Activated CD4-positive, alpha-beta memory T cell treated with anti-CD3 and anti-CD28 coated beads, Interleukin-2, amount 10 ng/mL, durations not matched to agents 7 days and 5 days (primary cell): Measurements from ENCODE around the gene CBX4. TPM values are rescaled to one million over a fixed set of nuclear protein-coding genes. Genes with fewer than 3 reads are reported as not detected.

Experiments
- CTCF ChIA-PET: fragments of 350-600 bp; sonication (Branson Sonifier 250); formaldehyde crosslinking; loops from one replicate; lab custom pipeline; 2021; ENCODE audit warnings: antibody characterized with exemption, inconsistent platforms; lab: Charles Lee
- POLR2A ChIA-PET: fragments of 350-600 bp; sonication (Branson Sonifier 250); formaldehyde crosslinking; loops from one replicate; lab custom pipeline; 2021; ENCODE audit warnings: antibody characterized with exemption; lab: Charles Lee
- DNase-seq: peaks from one replicate; pipeline ENCODE4 v3.0.0-alpha.2; 2020
- H3K27ac Mint-ChIP-seq: one replicate; pipeline ENCODE4 v1.8.0; 2021; ENCODE audit warnings: mild to moderate bottlenecking, mixed read lengths
- H3K27me3 Mint-ChIP-seq: one replicate; pipeline ENCODE4 v1.8.0; 2021; ENCODE audit warnings: mixed read lengths
- H3K36me3 Mint-ChIP-seq: one replicate; pipeline ENCODE4 v1.8.0; 2021; ENCODE audit warnings: low read depth, mixed read lengths
- H3K4me1 Mint-ChIP-seq: one replicate; pipeline ENCODE4 v1.8.0; 2021; ENCODE audit warnings: mixed read lengths
- H3K4me3 Mint-ChIP-seq: one replicate; pipeline ENCODE4 v1.8.0; 2021; ENCODE audit warnings: mild to moderate bottlenecking, mixed read lengths
- H3K9me3 Mint-ChIP-seq: one replicate; pipeline ENCODE4 v1.8.0; 2021; ENCODE audit warnings: mixed read lengths
- total RNA-seq, 2 experiments: library from RNA; stranded (reverse); gene quantifications; one replicate each; pipeline ENCODE4 v1.2.3, GENCODE V29; 2021

CBX4 gene
- total RNA-seq, 2 experiments from 2014 or later, result 34.4 to 36.5 TPM

DNA sequence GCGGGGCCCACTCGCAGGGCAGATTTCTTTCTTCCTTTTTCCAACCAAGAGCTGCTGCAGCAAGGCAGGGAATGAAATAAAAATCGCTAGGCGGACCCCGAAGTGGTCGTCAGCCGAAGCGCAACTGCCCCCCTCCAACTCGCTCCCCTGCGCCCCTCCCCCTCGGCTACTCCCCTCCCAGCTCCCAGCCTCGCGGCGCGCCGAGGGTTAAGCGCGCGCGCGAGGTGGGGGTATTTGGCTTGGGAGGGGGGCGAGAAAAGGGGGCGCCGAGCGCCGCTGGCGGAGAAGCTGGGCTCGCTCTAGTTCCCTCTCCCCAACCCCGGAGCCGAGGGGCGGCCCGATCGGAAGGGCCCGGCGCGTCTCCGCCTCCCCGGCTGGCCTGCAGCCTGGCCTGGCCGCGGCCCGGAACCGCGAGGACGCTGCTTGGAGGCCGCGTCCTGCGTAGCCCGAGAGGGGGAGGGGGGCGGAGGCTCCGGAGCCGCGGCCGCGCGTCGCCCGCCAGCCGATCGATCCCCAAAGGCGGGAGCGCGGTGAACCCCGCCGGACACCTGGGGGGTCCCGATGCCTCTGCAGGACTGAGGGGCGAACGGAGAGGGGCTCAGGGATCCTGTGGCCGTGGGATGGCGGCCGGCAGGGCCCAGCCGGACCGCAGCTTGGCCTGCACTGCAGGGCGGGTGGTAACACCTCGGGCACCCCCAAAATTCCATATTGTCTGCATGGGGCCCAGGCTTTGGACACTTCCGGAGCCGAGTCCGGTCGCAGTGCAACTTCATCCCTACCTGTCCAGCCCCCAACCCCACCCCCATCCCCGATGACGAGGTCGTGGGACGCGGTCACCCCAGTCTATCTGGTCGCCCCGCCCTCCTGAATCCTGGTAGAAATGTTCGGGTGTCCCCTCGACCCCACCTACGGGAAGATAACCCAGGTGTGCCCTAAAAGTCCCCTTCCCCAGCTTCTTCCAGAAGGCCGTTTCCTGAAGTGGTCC is 4.9 kb upstream of the CBX4 start:
- Mint-ChIP-seq H3K36me3 (no peaks in the 10 kb centered on the region), H3K27ac (no peak overlapping the region), H3K9me3 (no peaks in the 10 kb centered on the region), H3K27me3 (peaks cover 62% of the 10 kb centered on the region), H3K4me1 (peaks cover 23% of the 10 kb centered on the region), H3K4me3 (peak overlapping the region; percentile 59)
- no peak for DNase-seq
- CTCF ChIA-PET, result interaction anchor here (0.7 to 1.8 kb wide), 6 partner anchors 10 to 98 kb away, joined by 3 to 5 read pairs (median 3); partner anchors contain the start of gene CBX8
- POLR2A ChIA-PET, result no interaction called here

DNA sequence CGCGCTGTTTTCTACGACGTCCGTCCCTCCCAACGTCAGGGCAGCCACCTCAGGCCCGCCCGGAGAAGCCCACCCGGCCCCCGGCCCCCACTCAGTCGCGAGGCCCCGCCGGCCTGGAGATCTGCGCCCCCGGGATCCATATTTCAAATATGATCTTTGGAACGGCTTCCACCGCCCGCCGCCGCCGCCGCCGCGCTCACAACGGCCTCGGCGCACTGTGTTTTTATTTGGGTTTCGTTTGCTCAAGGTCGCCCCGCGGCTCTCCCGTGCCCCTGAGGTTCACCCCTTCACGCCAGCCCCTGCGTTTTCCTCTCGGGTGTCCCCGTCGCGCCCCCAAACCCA is 4.2 kb upstream of the CBX4 start:
- peaks cover under 1% of the 10 kb centered on the region for H3K36me3 Mint-ChIP-seq
- no peak overlapping the region for H3K27ac Mint-ChIP-seq
- H3K4me1 Mint-ChIP-seq, result peaks cover 23% of the 10 kb centered on the region
- ChIA-PET CTCF (no interaction called here), POLR2A (no interaction called here)
- DNase-seq, result peak; percentile 29
- peaks cover 56% of the 10 kb centered on the region for H3K27me3 Mint-ChIP-seq
- H3K9me3 Mint-ChIP-seq, result no peaks in the 10 kb centered on the region
- H3K4me3 Mint-ChIP-seq, result peak overlapping the region; percentile 59

DNA sequence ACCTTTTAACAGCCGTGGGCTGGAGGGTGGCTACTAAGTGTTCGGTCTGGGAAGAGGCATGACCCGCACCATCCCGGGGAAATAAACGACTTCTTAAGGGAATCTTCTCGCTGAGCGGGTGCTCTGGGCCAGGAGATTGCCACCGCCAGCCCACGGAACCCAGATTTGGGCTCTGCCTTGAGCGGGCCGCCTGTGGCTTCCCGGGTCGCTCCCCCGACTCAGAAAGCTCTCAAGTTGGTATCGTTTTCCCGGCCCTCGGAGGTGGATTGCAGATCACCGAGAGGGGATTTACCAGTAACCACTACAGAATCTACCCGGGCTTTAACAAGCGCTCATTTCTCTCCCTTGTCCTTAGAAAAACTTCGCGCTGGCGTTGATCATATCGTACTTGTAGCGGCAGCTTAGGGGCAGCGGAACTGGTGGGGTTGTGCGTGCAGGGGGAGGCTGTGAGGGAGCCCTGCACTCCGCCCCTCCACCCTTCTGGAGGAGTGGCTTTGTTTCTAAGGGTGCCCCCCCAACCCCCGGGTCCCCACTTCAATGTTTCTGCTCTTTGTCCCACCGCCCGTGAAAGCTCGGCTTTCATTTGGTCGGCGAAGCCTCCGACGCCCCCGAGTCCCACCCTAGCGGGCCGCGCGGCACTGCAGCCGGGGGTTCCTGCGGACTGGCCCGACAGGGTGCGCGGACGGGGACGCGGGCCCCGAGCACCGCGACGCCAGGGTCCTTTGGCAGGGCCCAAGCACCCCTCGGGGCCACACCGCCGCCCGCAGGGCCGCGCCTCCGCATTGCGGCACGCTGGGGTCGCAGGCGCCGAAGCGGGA is 3.6 kb upstream of the CBX4 start:
- CTCF ChIA-PET, result no interaction called here
- H3K4me1 Mint-ChIP-seq, result peaks cover 27% of the 10 kb centered on the region

DNA sequence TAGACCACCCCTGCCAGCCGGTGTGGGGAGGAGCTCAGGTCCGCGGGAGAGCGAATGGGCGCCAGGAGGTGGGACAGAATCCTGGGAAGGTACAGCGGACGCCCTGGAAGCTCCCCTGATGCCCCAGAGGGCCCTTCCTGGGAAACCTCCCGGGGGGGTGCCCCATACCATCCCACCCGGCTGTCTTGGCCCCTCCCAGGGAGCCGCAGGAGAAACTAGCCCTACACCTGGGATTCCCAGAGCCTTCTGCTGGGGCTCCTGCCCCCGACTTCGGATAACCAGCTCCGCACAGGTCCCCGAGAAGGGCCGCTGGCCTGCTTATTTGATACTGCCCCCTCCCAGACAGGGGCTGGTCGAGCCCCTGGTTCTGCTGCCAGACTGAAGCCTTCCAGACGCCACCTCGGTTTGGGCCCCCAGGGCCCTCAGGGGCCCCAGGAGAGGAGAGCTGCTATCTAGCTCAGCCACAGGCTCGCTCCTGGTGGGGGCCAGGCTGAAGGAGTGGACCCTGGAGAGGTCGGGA is 3.0 kb upstream of the CBX4 start:
- Mint-ChIP-seq H3K4me3 (peak overlapping the region; percentile 30), H3K4me1 (peaks cover 32% of the 10 kb centered on the region), H3K36me3 (peaks cover 10% of the 10 kb centered on the region), H3K27ac (no peak overlapping the region), H3K27me3 (peaks cover 47% of the 10 kb centered on the region), H3K9me3 (no peaks in the 10 kb centered on the region)
- ChIA-PET CTCF (no interaction called here), POLR2A (interaction anchor here (1.4 to 5.1 kb wide), 4 partner anchors 9 to 44 kb away, joined by 4 to 58 read pairs (median 28); partner anchors contain the start of gene CBX8)
- DNase-seq, result no peak

More for the DNA sequence above, 3.6 kb upstream of the CBX4 start:
- Mint-ChIP-seq H3K27me3 (peaks cover 50% of the 10 kb centered on the region), H3K9me3 (no peaks in the 10 kb centered on the region), H3K36me3 (peaks cover 6% of the 10 kb centered on the region), H3K27ac (no peak overlapping the region), H3K4me3 (peak overlapping the region; percentile 10)
- POLR2A ChIA-PET, result interaction anchor here (1.4 to 5.1 kb wide), 3 partner anchors 8 to 45 kb away, joined by 4 to 58 read pairs (median 52); partner anchors contain the start of gene CBX8
- no peak for DNase-seq

DNA sequence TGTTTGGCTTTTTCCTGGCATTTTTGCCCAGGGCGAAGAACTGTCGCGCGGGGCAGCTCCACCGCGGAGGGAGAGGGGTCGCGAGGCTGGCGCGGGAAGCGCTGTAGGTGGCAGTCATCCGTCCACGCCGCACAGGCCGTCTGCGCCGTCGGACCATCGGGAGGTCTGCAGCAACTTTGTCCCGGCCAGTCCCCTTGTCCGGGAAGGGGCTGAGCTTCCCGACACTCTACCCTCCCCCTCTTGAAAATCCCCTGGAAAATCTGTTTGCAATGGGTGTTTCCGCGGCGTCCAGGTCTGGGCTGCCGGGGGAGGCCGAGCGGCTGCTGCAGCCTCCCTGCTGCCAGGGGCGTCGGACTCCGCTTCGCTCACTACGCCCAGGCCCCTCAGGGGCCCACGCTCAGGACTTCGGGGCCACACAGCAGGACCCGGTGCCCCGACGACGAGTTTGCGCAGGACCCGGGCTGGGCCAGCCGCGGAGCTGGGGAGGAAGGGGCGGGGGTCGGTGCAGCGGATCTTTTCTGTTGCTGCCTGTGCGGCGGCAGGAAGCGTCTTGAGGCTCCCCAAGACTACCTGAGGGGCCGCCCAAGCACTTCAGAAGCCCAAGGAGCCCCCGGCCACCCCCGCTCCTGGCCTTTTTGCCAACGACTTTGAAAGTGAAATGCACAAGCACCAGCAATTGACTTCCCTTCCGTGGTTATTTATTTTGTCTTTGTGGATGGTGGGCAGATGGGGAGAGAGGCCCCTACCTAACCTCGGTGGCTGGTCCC is 2.3 kb upstream of the CBX4 start:
- peaks cover 14% of the 10 kb centered on the region for H3K36me3 Mint-ChIP-seq
- H3K27ac Mint-ChIP-seq, result no peak overlapping the region
- H3K4me3 Mint-ChIP-seq, result peak overlapping the region; percentile 30
- no peaks in the 10 kb centered on the region for H3K9me3 Mint-ChIP-seq
- H3K4me1 Mint-ChIP-seq, result peaks cover 39% of the 10 kb centered on the region
- ChIA-PET CTCF (interaction anchor here (1.3 to 3.3 kb wide), 4 partner anchors 11 to 46 kb away, joined by 3 to 23 read pairs (median 7); partner anchors contain the start of gene CBX8), POLR2A (interaction anchor here (1.1 to 5.1 kb wide), 6 partner anchors 10 to 44 kb away, joined by 3 to 58 read pairs (median 5); partner anchors contain the start of gene CBX8)
- peaks cover 47% of the 10 kb centered on the region for H3K27me3 Mint-ChIP-seq
- DNase-seq, result no peak

DNA sequence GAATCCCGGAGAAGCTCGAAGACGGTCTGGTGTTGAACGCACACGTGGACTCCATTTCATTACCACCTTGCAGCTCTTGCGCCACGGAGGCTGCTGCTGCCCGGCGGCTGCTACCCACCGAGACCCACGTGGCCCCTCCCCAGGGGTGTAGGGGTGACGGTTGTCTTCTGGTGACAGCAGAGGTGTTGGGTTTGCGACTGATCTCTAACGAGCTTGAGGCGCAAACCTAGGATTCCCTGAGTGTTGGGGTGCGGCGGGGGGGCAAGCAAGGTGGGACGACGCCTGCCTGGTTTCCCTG is 1.7 kb upstream of the CBX4 start:
- POLR2A ChIA-PET, result interaction anchor here (1.1 to 5.1 kb wide), 5 partner anchors 23 to 43 kb away, joined by 3 to 58 read pairs (median 6); partner anchors contain the start of gene CBX8
- H3K27ac Mint-ChIP-seq, result no peak overlapping the region

DNA sequence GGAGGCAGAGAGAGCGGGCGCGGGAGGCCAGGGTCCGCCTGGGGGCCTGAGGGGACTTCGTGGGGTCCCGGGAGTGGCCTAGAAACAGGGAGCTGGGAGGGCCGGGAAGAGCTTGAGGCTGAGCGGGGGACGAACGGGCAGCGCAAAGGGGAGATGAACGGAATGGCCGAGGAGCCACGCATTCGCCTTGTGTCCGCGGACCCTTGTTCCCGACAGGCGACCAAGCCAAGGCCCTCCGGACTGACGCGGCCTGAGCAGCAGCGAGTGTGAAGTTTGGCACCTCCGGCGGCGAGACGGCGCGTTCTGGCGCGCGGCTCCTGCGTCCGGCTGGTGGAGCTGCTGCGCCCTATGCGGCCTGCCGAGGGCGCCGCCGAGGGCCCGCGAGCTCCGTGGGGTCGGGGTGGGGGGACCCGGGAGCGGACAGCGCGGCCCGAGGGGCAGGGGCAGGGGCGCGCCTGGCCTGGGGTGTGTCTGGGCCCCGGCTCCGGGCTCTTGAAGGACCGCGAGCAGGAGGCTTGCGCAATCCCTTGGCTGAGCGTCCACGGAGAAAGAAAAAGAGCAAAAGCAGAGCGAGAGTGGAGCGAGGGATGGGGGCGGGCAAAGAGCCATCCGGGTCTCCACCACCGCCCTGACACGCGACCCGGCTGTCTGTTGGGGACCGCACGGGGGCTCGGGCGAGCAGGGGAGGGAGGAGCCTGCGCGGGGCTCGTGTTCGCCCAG is 1.2 kb upstream of the CBX4 start:
- CTCF ChIA-PET, result interaction anchor here (1.1 to 3.3 kb wide), 11 partner anchors 10 to 84 kb away, joined by 3 to 23 read pairs (median 5); partner anchors contain the start of gene CBX8
- Mint-ChIP-seq H3K4me3 (peak overlapping the region; percentile 51), H3K36me3 (peaks cover 20% of the 10 kb centered on the region), H3K27me3 (peaks cover 37% of the 10 kb centered on the region), H3K9me3 (no peaks in the 10 kb centered on the region), H3K27ac (peak overlapping the region; percentile 31), H3K4me1 (peaks cover 39% of the 10 kb centered on the region)
- POLR2A ChIA-PET, result interaction anchor here (0.6 to 5.1 kb wide), 13 partner anchors 10 to 925 kb away, joined by 3 to 58 read pairs (median 5); partner anchors contain the start of genes CBX2 and CBX8
- DNase-seq, result peak; percentile 46

More for the DNA sequence above, 1.7 kb upstream of the CBX4 start:
- no peak overlapping the region for H3K4me3 Mint-ChIP-seq
- peaks cover 42% of the 10 kb centered on the region for H3K27me3 Mint-ChIP-seq
- H3K4me1 Mint-ChIP-seq, result peaks cover 40% of the 10 kb centered on the region
- peaks cover 16% of the 10 kb centered on the region for H3K36me3 Mint-ChIP-seq
- CTCF ChIA-PET, result interaction anchor here (1.2 to 3.3 kb wide), 6 partner anchors 11 to 45 kb away, joined by 3 to 23 read pairs (median 4); partner anchors contain the start of gene CBX8
- no peaks in the 10 kb centered on the region for H3K9me3 Mint-ChIP-seq
- DNase-seq, result no peak

DNA sequence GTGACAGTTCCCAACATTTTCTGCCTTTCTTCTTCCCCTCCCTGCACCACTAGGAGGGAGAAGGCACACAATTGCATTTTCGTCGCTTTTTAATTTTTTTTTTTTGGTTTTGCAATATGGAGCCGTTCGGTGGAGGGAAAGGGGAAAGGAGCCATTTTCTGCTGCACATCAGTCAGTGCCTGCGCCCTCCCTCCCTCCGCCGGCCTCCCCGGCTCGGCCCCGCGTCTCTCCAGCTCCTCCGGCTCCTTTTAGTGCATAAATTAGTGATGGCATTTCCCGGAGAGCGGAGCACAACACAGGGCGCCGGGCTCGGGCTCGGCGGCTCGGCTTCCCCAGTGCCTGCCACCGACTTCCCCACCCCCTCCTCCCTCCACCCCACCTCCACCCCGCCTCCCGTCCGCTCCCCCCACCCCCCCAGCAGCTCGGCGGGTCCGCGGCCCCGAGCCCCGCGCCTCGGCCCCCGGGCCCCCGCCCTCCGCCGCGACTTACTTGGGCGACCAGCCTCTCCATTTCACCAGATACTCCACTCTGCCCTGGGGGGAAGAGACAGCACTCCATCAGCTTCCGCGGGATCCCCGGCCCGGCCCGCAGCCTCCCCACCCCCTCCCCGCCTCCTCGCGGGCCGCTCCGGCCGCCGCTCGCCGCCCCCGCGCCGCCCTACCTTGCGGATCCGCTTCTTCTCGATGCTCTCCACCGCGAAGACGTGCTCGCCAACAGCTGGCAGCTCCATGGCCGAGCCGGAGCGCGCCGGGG is 542 bp downstream of the CBX4 start:
- Mint-ChIP-seq H3K27ac (peak overlapping the region; percentile 86), H3K4me1 (peaks cover 43% of the 10 kb centered on the region), H3K36me3 (peaks cover 31% of the 10 kb centered on the region), H3K4me3 (peak overlapping the region; percentile 87), H3K9me3 (no peaks in the 10 kb centered on the region), H3K27me3 (peaks cover 31% of the 10 kb centered on the region)
- peak; percentile 65 for DNase-seq
- ChIA-PET CTCF (interaction anchor here (0.6 to 3.3 kb wide), 15 partner anchors 10 to 155 kb away, joined by 3 to 23 read pairs (median 5); partner anchors contain the start of gene CBX8), POLR2A (interaction anchor here (0.9 to 5.1 kb wide), 20 partner anchors 20 to 307 kb away, joined by 3 to 58 read pairs (median 4); partner anchors contain the start of genes CBX2 and CBX8)

DNA sequence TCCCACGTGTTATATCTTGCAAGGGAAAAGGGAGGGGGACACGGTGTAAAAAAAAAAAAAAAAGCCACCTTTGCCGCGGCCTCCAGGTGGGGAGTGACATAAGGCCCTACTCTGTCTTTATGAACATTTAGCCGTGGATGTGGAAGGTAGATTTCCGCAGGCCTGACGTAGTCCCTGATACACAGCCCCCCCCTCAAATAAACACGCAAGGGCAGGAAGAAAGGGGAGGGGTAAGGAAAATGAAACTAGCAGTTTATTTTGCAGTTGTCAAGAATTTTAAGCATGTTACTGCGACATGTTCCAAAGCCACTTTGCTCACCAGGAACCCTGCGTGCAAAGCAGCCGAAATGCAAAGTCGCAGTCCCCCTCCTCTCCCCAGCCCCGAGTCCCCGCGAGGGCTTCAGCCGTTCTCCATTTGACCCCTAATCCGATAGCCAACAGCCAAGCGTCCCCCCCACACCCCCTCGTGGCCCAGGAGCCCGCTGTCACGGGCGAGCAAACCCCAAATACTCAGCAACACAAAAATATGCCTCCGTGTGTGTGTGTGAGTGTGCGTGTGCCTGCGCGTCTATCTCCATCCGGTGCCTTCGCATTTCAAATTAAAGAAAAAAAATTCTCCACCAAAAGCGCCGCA is 1.2 kb downstream of the CBX4 start:
- peak; percentile 53 for DNase-seq
- peaks cover 36% of the 10 kb centered on the region for H3K36me3 Mint-ChIP-seq
- peaks cover 43% of the 10 kb centered on the region for H3K4me1 Mint-ChIP-seq
- ChIA-PET POLR2A (interaction anchor here (1.0 to 5.1 kb wide), 14 partner anchors 19 to 159 kb away, joined by 3 to 58 read pairs (median 6); partner anchors contain the start of gene CBX8), CTCF (interaction anchor here (1.1 to 3.3 kb wide), 7 partner anchors 9 to 92 kb away, joined by 3 to 23 read pairs (median 6); partner anchors contain the start of gene CBX8)
- H3K9me3 Mint-ChIP-seq, result no peaks in the 10 kb centered on the region
- peak overlapping the region; percentile 86 for H3K27ac Mint-ChIP-seq
- H3K4me3 Mint-ChIP-seq, result peak overlapping the region; percentile 87
- peaks cover 29% of the 10 kb centered on the region for H3K27me3 Mint-ChIP-seq
